NB4 (cell line): ENCODE data around the gene CBR3.
"Not testable (repeated sequence)": the region's sequence is repeated elsewhere in the genome, so short reads cannot be mapped to it uniquely, and the experiment has no call there.

Experiments
- DNase-seq: peaks from one replicate; pipeline ENCODE4 v3.0.0; 2010; ENCODE audit warnings: low read depth
- H3K4me3 ChIP-seq: one replicate; pipeline ENCODE4 v1.5.1; 2011; ENCODE audit warnings: mild to moderate bottlenecking, low read depth, low read length, moderate library complexity
- MYC ChIP-seq: IDR thresholded peaks from 2 replicates; pipeline ENCODE4 v1.6.1; 2011; ENCODE audit warnings: low read depth, low read length
- POLR2A ChIP-seq: IDR thresholded peaks from 2 replicates; pipeline ENCODE4 v1.6.1; 2011; ENCODE audit warnings: mild to moderate bottlenecking; ENCODE audit not compliant: insufficient read length; ENCODE audit errors: extremely low read depth
- TF ChIP-seq, protein P1 (sequence below): IDR thresholded peaks from 2 replicates; pipeline ENCODE4 v1.6.1; 2011; ENCODE audit warnings: low read depth, low read length
- TF ChIP-seq, protein P2 (sequence below): IDR thresholded peaks from one replicate; pipeline ENCODE4 v1.5.1; 2012; ENCODE audit warnings: low read depth, low read length

The CBR3 gene

DNA sequence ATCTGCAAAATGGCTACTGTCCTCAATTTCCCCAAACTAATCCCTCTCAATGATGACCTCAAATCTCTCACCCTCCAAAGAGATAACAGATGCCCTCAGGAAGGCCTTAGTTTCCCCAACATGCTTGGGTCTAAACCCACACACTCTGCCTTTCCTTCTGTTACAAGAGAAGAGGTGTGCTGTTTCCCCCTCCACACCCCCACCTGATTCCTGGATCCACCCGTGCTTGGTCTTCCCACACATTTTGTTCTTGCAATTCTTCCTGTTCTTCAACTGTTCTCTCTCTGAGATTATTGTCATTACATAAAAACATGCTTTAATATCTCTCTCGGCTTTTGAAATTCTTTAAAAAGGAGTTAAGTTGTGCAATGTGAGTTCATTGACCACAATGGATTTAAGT lies 5.7 kb upstream of the CBR3 start:
- peak; percentile 21 for DNase-seq
- H3K4me3 ChIP-seq = no peak overlapping the region
- TF ChIP-seq POLR2A = no peak
- TF ChIP-seq, protein P1, sequence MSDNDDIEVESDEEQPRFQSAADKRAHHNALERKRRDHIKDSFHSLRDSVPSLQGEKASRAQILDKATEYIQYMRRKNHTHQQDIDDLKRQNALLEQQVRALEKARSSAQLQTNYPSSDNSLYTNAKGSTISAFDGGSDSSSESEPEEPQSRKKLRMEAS = no peak
- no peak for TF ChIP-seq MYC
- TF ChIP-seq, protein P2, sequence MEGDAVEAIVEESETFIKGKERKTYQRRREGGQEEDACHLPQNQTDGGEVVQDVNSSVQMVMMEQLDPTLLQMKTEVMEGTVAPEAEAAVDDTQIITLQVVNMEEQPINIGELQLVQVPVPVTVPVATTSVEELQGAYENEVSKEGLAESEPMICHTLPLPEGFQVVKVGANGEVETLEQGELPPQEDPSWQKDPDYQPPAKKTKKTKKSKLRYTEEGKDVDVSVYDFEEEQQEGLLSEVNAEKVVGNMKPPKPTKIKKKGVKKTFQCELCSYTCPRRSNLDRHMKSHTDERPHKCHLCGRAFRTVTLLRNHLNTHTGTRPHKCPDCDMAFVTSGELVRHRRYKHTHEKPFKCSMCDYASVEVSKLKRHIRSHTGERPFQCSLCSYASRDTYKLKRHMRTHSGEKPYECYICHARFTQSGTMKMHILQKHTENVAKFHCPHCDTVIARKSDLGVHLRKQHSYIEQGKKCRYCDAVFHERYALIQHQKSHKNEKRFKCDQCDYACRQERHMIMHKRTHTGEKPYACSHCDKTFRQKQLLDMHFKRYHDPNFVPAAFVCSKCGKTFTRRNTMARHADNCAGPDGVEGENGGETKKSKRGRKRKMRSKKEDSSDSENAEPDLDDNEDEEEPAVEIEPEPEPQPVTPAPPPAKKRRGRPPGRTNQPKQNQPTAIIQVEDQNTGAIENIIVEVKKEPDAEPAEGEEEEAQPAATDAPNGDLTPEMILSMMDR = no peak

DNA sequence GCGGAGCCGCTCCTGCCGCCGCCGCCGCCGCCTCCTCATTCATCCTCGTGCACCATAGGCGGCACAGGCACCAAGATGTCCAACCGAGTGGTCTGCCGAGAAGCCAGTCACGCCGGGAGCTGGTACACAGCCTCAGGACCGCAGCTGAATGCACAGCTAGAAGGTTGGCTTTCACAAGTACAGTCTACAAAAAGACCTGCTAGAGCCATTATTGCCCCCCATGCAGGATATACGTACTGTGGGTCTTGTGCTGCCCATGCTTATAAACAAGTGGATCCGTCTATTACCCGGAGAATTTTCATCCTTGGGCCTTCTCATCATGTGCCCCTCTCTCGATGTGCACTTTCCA lies 4.5 kb upstream of the CBR3 start:
- DNase-seq = not testable (repeated sequence)
- peak overlapping the region; percentile 52 for H3K4me3 ChIP-seq

DNA sequence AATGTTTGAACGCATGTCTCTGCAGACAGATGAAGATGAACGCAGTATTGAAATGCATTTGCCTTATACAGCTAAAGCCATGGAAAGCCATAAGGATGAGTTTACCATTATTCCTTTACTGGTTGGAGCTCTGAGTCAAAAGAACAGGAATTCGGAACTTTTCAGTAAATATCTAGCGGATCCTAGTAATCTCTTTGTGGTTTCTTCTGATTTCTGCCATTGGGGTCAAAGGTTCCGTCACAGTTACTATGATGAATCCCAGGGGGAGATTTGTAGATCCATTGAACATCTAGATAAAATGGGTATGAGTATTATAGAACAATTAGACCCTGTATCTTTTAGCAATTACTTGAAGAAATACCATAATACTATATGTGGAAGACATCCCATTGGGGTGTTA lies 4.0 kb upstream of the CBR3 start:
- H3K4me3 ChIP-seq = peak overlapping the region; percentile 52
- DNase-seq = not testable (repeated sequence)

DNA sequence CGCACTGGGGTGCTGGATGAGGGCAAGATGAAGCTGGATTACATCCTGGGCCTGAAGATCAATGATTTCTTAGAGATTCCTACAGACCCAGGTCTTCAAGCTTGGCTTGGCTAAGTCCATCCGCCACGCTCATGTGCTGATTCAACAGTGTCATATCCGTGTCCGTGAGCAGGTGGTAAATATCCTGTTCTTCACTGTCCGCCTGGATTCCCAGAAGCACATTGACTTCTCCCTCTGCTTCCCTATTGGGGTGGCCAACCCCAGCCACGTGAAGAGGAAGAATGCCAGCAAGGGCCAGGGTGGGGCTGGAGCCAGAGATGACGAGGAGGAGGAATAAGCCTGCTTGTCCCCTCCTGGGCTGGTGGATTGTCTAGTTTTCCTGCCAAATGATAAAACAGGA lies 2.2 kb upstream of the CBR3 start:
- no peak for DNase-seq
- TF ChIP-seq, protein P2 = no peak
- no peak for TF ChIP-seq MYC
- TF ChIP-seq, protein P1 = no peak
- TF ChIP-seq POLR2A = no peak
- no peak overlapping the region for H3K4me3 ChIP-seq

DNA sequence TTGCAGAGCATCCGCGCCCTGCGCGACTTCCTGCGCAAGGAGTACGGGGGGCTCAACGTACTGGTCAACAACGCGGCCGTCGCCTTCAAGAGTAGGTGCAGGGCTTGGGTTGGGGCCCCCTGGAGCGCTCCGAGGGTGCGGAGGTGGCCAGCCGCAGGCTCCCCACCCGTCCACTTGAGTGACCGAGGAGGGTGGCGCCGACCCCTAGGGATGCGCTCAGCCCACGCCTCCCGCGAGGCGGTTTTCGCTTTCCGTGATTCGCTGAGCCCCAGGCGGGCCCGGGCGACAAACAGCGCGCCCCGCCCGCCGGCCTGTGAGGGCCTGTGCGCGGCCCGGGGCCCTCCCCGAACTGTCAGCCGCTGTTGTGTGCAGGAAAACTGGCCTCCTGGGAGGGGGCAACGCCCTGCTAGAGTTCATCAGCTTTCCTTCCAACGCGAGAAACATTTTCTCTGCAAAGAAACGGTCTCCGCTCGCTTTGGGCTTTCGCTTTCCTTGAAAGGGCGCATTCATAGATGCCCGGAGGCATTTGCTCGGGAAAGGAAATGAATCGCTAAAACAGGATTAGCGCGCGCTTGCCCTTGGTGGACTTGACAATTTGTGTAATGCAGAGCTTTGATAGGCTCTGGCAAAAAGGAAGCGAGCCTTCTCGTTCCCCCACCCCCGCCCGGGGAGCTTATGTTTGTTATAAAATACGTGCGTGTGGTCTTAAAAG lies 668 bp downstream of the CBR3 start:
- peak overlapping the region; percentile 65 for H3K4me3 ChIP-seq
- TF ChIP-seq, protein P1 = no peak
- no peak for TF ChIP-seq MYC
- DNase-seq = peak; percentile 83

DNA sequence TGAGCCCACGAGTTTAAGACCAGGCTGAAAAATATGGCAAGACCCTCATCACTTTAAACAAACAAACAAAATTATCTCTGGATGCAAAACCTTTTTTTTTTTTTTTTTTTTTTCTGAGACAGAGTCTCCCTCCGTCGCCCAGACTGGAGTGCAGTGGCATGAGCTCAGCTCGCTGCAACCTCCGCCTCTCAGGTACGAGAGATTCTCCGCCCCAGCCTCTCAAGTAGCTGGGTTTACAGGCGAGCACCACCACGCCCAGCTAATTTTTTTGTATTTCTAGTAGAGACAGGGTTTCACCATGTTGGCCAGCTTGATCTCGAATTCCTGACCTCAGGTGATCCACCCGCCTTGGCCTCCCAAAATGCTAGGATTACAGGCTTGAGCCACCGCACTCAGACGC lies 4.9 kb downstream of the CBR3 start:
- H3K4me3 ChIP-seq, DNase-seq: not testable (repeated sequence)

DNA sequence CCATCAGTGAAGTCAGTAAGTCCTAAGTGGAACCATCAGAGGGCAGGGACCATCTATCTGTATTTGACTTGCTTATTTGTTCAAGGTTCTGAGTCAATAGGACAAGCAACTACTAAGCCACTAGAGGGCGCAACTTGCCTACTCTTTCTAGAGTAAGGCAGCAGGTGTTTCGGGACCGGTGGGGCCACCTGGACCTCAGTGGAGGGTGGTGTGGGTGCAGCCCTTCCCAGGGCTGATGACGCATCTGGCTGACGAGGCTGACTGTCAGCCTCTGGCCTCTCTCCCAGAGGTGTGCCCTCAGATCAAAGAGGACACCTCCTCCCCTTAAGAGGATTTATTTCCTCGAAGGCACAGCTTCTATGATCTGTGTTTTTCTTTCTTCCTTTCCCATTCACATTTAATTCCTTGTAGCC lies 6.6 kb downstream of the CBR3 start:
- TF ChIP-seq, protein P2 = peak; percentile 74
- TF ChIP-seq, protein P1 = peak; percentile 40; the same call in 1 of the 2 replicates
- TF ChIP-seq POLR2A (no peak), MYC (peak; percentile 32; the same call in 1 of the 2 replicates)
- H3K4me3 ChIP-seq = no peak overlapping the region
- peak; percentile 88 for DNase-seq

DNA sequence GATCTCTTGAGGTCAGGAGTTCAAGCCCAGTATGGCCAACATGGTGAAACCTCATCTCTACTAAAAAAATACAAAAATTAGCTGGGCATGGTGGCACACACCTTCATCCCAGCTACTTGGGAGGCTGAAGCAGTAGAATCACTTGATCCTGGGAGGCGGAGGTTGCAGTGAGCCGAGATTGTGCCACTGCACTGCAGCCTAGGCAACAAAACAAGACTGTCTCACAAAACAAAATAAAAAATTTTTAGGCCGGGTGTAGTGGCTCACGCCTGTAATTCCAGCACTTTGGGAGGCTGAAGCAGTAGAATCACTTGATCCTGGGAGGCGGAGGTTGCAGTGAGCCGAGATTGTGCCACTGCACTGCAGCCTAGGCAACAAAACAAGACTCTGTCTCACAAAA lies 9.4 kb downstream of the CBR3 start:
- DNase-seq, H3K4me3 ChIP-seq: not testable (repeated sequence)

DNA sequence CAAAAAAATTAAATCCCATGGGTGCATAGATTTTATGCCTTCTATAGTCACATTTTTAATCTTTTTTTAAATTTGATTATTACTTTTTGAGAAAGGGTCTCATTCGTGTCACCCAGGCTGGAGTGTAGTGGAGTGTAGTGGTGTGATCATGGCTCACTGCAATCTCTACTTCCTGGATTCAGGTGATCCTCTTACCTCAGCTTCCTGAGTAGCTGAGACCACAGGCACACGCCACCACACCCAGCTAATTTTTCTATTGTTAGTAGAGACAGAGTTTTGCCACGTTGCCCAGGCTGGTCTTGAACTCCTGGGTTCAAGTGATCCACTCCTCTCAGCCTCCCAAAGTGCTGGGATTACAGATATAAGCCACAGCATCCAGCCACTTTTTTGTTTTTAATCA lies 10.4 kb downstream of the CBR3 start:
- DNase-seq = no peak
- TF ChIP-seq, protein P1 = no peak
- no peak for TF ChIP-seq POLR2A
- no peak for TF ChIP-seq MYC
- TF ChIP-seq, protein P2 = no peak
- no peak overlapping the region for H3K4me3 ChIP-seq
